ENCODE measurements around the gene ACSL4.

DNA sequence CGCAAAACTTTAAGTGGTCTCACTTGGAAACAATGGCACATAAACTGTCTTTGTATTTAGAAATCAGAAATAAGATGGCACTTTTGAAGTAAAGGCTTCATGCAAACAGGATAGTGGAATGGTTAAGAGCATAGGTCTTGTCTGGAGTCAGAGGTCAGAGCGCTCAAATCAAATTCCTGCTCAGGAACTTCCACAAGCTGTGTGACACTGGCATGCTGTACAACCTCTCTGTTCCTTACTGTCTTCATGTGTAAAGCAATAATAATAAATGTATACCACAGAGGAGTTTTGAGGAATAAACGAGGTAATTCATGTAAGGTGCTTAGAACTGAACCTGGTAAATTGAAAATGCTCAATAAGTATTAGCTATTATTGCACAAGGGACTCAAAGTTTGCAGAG lies 43.4 kb upstream of the ACSL4 start:
- TF ChIP-seq, protein P1, sequence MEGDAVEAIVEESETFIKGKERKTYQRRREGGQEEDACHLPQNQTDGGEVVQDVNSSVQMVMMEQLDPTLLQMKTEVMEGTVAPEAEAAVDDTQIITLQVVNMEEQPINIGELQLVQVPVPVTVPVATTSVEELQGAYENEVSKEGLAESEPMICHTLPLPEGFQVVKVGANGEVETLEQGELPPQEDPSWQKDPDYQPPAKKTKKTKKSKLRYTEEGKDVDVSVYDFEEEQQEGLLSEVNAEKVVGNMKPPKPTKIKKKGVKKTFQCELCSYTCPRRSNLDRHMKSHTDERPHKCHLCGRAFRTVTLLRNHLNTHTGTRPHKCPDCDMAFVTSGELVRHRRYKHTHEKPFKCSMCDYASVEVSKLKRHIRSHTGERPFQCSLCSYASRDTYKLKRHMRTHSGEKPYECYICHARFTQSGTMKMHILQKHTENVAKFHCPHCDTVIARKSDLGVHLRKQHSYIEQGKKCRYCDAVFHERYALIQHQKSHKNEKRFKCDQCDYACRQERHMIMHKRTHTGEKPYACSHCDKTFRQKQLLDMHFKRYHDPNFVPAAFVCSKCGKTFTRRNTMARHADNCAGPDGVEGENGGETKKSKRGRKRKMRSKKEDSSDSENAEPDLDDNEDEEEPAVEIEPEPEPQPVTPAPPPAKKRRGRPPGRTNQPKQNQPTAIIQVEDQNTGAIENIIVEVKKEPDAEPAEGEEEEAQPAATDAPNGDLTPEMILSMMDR (IDR thresholded peaks at IDR 0.05) = no peak
- TF ChIP-seq POLR2AphosphoS5 (IDR thresholded peaks at IDR 0.05) = no peak

Measured in prostate gland (tissue), 2 donors.